HepG2 (cell line): ENCODE results near the gene ZBTB2. TPM values are rescaled to one million over a fixed set of nuclear protein-coding genes. Genes with fewer than 3 reads are reported as not detected.

Experiments used
- ATAC-seq: fragments of 200-7000 bp; cut with Tn5 transposase; 3 replicates; pipeline ENCODE4 v1.9.1; 2020; ENCODE audit warnings: mild to moderate bottlenecking, moderate library complexity
- BruUV-seq: library from RNA; stranded (reverse); fragments of 400-500 nt; replicated peaks from 2 replicates; lab custom pipeline; 2021; lab: Mats Ljungman, UMichigan
- CTCF ChIA-PET: fragments of 300-600 bp; formaldehyde crosslinking; extraction: SDS; loops from one replicate; lab custom pipeline; 2021; ENCODE audit warnings: low total read pairs, inconsistent platforms, low intra/inter-chr PET ratio; lab: Yijun Ruan, JAX
- POLR2A ChIA-PET: fragments of 350-600 bp; sonication (Branson Sonifier 250); formaldehyde crosslinking; loops from one replicate; lab custom pipeline; 2020; ENCODE audit warnings: antibody characterized with exemption, inconsistent platforms; lab: Yijun Ruan, JAX
- DNase-seq: peaks from one replicate; pipeline ENCODE4 v3.0.0-alpha.2; 2015; ENCODE audit warnings: low spot score
- FAIRE-seq: peaks from 3 replicates; lab custom pipeline; 2011; peaks lifted over from hg19 to GRCh38; lab: Jason Lieb, UNC
- H2AFZ ChIP-seq: one replicate; pipeline ENCODE4 v1.6.1; 2011; ENCODE audit warnings: low read length, inconsistent platforms
- H3K27ac ChIP-seq: fragments of 300-600 bp; 3 replicates; pipeline ENCODE4 v1.8.0; 2011; ENCODE audit warnings: mixed run types, mild to moderate bottlenecking, mixed read lengths, low read length, inconsistent platforms; ENCODE audit not compliant: insufficient read depth; ENCODE audit errors: extremely low read length
- H3K27me3 ChIP-seq, 2 experiments: fragments of 200-600 bp in 1 of 2; 2 replicates in 1 of 2; 3 replicates in 1 of 2; pipeline versions ENCODE4 v1.6.0 to v1.8.0; 2011; ENCODE audit warnings: low read length in 2 of 2, mild to moderate bottlenecking in 2 of 2, moderate library complexity in 2 of 2, inconsistent platforms in 1 of 2; ENCODE audit not compliant: insufficient read depth in 2 of 2, control insufficient read depth in 1 of 2
- H3K36me3 ChIP-seq, 2 experiments: fragments of 200-600 bp in 1 of 2; replicated peaks in 1 of 2; 2 replicates in 1 of 2; 3 replicates in 1 of 2; pipeline versions ENCODE4 v1.5.1 to v1.8.0; 2011; ENCODE audit warnings: low read length in 2 of 2, inconsistent platforms in 1 of 2; ENCODE audit not compliant: insufficient read depth in 2 of 2, control insufficient read depth in 1 of 2
- H3K4me1 ChIP-seq: 2 replicates; pipeline ENCODE4 v1.5.1; 2012; ENCODE audit warnings: low read length, inconsistent platforms; ENCODE audit not compliant: insufficient read depth
- H3K4me2 ChIP-seq: 2 replicates; pipeline ENCODE4 v1.6.0; 2011; ENCODE audit warnings: low read depth, low read length, inconsistent platforms
- H3K4me3 ChIP-seq, 3 experiments: fragments of 200-600 bp in 1 of 3; sonication (generic), shearing (Covaris generic) in 1 of 3; replicated peaks in 1 of 3; 2 replicates each; pipeline ENCODE4 v1.5.1; 2011 to 2016; ENCODE audit warnings: low read length in 3 of 3, inconsistent platforms in 2 of 3, low read depth in 2 of 3, mild to moderate bottlenecking in 2 of 3, control low read depth in 1 of 3, mixed read lengths in 1 of 3; ENCODE audit not compliant: insufficient read depth in 1 of 3
- H3K79me2 ChIP-seq: one replicate; pipeline ENCODE4 v1.6.1; 2011; ENCODE audit warnings: low read length, inconsistent platforms; ENCODE audit not compliant: insufficient read depth
- H3K9ac ChIP-seq: 2 replicates; pipeline ENCODE4 v1.6.0; 2011; ENCODE audit warnings: mild to moderate bottlenecking, low read depth, low read length, inconsistent platforms; ENCODE audit not compliant: insufficient read depth
- H3K9me3 ChIP-seq: 2 replicates; pipeline ENCODE4 v1.5.1; 2012; ENCODE audit warnings: mild to moderate bottlenecking, low read length
- H4K20me1 ChIP-seq: 2 replicates; pipeline ENCODE4 v1.6.0; 2011; ENCODE audit warnings: inconsistent platforms, mild to moderate bottlenecking, low read length, moderate library complexity; ENCODE audit not compliant: insufficient read depth
- AGO1 ChIP-seq: fragments of 200-400 bp; formaldehyde crosslinking; IDR thresholded peaks from 2 replicates; pipeline ENCODE4 v1.6.1; 2017; ENCODE audit warnings: mild to moderate bottlenecking, low read depth, low read length, moderate library complexity; ENCODE audit not compliant: poor library complexity, severe bottlenecking
- CHCHD3 ChIP-seq: sonication (generic); formaldehyde crosslinking; IDR thresholded peaks from 2 replicates; pipeline ENCODE4 v1.8.0; 2022; ENCODE audit warnings: mild to moderate bottlenecking, missing genetic modification reagents, moderate library complexity
- HOXA5 ChIP-seq: sonication (generic); formaldehyde crosslinking; IDR thresholded peaks from 2 replicates; pipeline ENCODE4 v1.4.0; 2020; ENCODE audit warnings: missing genetic modification reagents
- JUNB ChIP-seq: sonication (generic); formaldehyde crosslinking; IDR thresholded peaks from 2 replicates; pipeline ENCODE4 v1.8.0; 2022; ENCODE audit warnings: missing genetic modification reagents, mild to moderate bottlenecking, borderline replicate concordance
- NRL ChIP-seq: sonication (generic); formaldehyde crosslinking; IDR thresholded peaks from 2 replicates; pipeline ENCODE4 v1.5.0; 2020; ENCODE audit warnings: missing genetic modification reagents, mild to moderate bottlenecking, moderate library complexity, borderline replicate concordance
- PATZ1 ChIP-seq: sonication (generic); formaldehyde crosslinking; IDR thresholded peaks from 2 replicates; pipeline ENCODE4 v1.4.0; 2020; ENCODE audit warnings: missing genetic modification reagents
- PRMT3 ChIP-seq: sonication (generic); formaldehyde crosslinking; IDR thresholded peaks from 2 replicates; pipeline ENCODE4 v1.8.1; 2022; ENCODE audit warnings: low read depth, mild to moderate bottlenecking, moderate library complexity, missing genetic modification reagents, borderline replicate concordance
- PRPF4 ChIP-seq: fragments of 200-400 bp; formaldehyde crosslinking; IDR thresholded peaks from 2 replicates; pipeline ENCODE4 v1.6.1; 2016; ENCODE audit warnings: low read length, low read depth; ENCODE audit not compliant: poor library complexity, severe bottlenecking
- RFXANK ChIP-seq: IDR thresholded peaks from 2 replicates; pipeline ENCODE4 v1.6.1; 2016
- SAP130 ChIP-seq: IDR thresholded peaks from 2 replicates; pipeline ENCODE4 v1.6.1; 2016; ENCODE audit warnings: low read depth
- TEAD2 ChIP-seq: sonication (generic); formaldehyde crosslinking; IDR thresholded peaks from 2 replicates; pipeline ENCODE4 v1.9.0; 2021; ENCODE audit warnings: missing genetic modification reagents
- ZNF234 ChIP-seq: sonication (generic); formaldehyde crosslinking; conservative IDR thresholded peaks from 2 replicates; pipeline ENCODE4 v1.5.1; 2020; ENCODE audit warnings: mild to moderate bottlenecking, missing genetic modification reagents
- ZNF598 ChIP-seq: sonication (generic); formaldehyde crosslinking; IDR thresholded peaks from 2 replicates; pipeline ENCODE4 v1.5.1; 2020; ENCODE audit warnings: mild to moderate bottlenecking, missing genetic modification reagents, borderline replicate concordance
- ZNF784 ChIP-seq: sonication (generic); formaldehyde crosslinking; IDR thresholded peaks from 2 replicates; pipeline ENCODE4 v1.5.1; 2020; ENCODE audit warnings: missing genetic modification reagents, mild to moderate bottlenecking, borderline replicate concordance
- WGBS: methylation state at CpG from one replicate; pipeline ENCODE4 v1.1.6; 2017; ENCODE audit warnings: low lambda C conversion rate; 5-methylcytosine and 5-hydroxymethylcytosine counted together
- in situ Hi-C: cut with HindIII; loops from 2 replicates; pipeline ENCODE4 v1.10.0; 2017; ENCODE audit warnings: low pct_unique_long_range_greater_than_20kb; ENCODE audit not compliant: extremely low pct_ligation_motif_present
- intact Hi-C: fragments of 100-400 bp; cut with micrococcal nuclease; formaldehyde crosslinking; loops from one replicate; pipeline ENCODE4 v1.10.0; 2022; ENCODE audit not compliant: unreplicated experiment
- polyA plus RNA-seq, 8 experiments: library from polyadenylated mRNA; depleted of rRNA in 3 of 8; stranded (reverse) in 7 of 8; unstranded in 1 of 8; fragments of >200 nt; fragmentation: Illumina TruSeq in 4 of 8; extraction: Trizol in 4 of 8; gene quantifications; 2 replicates each; pipeline versions ENCODE4 v1.2.1 to v1.2.3, GENCODE V29; 2011 to 2016; ENCODE audit warnings: low read depth in 4 of 8, missing spikeins in 1 of 8, mixed read lengths in 1 of 8; ENCODE audit not compliant: insufficient read depth in 1 of 8
- total RNA-seq, 5 experiments: library from RNA; depleted of rRNA; stranded (reverse); fragments of >200 nt; fragmentation: Illumina TruSeq; extraction: Trizol; gene quantifications; 2 replicates each; pipeline ENCODE4 v1.2.3, GENCODE V29; 2016; ENCODE audit warnings: low read depth in 1 of 5

Gene ZBTB2
- total and polyA plus RNA-seq, 2 of the 13 experiments (the other 11 are each of a cell fraction or from before 2014, with no cell fraction given), result 15.4 to 22.8 TPM

- Histone ChIP-seq H2AFZ (no peak overlapping the region), H3K4me3 (no peak overlapping the region), H3K36me3 (peaks cover 6 to 10% of the 10 kb centered on the region in 2 experiments; a peak in 4 of 5 replicates), H3K27me3 (no peaks in the 10 kb centered on the region), H4K20me1 (no peaks in the 10 kb centered on the region), H3K27ac (no peak overlapping the region), H3K9ac (no peak overlapping the region), H3K9me3 (no peaks in the 10 kb centered on the region), H3K4me1 (no peaks in the 10 kb centered on the region), H3K4me2 (no peak overlapping the region), H3K79me2 (no peaks in the 10 kb centered on the region)
- POLR2A ChIA-PET, result no interaction called here
- CTCF ChIA-PET, result no interaction called here
- no TSS peak for BruUV-seq
- WGBS, result 91% methylated on average over 19 of the region's 19 CpGs
- no peak for DNase-seq
- ATAC-seq, result no peak
- FAIRE-seq, result no peak
- TF ChIP-seq PATZ1 (no peak), CHCHD3 (no peak), AGO1 (no peak), NRL (no peak), ZNF598 (no peak), ZNF784 (no peak), SAP130 (CRISPR knock-in tag) (no peak), RFXANK (CRISPR knock-in tag) (no peak), TEAD2 (no peak), HOXA5 (CRISPR knock-in tag) (no peak), ZNF234 (CRISPR knock-in tag) (no peak), PRPF4 (no peak), JUNB (no peak), PRMT3 (no peak)
- intact Hi-C loops, result no loop called here
- in situ Hi-C loops, result no loop called here
Observed at GRCh38 chr6:151352410-151353396, 38.7 kb downstream of the ZBTB2 start.
